NB4 (cell line): ENCODE measurements around the gene GPR158.

Source experiments
- DNase-seq: peaks from one replicate; pipeline ENCODE4 v3.0.0; 2010; ENCODE audit warnings: low read depth
- H3K4me3 ChIP-seq: one replicate; pipeline ENCODE4 v1.5.1; 2011; ENCODE audit warnings: mild to moderate bottlenecking, low read depth, low read length, moderate library complexity
- CTCF ChIP-seq: IDR thresholded peaks from one replicate; pipeline ENCODE4 v1.5.1; 2012; ENCODE audit warnings: low read depth, low read length
- MAX ChIP-seq: IDR thresholded peaks from 2 replicates; pipeline ENCODE4 v1.6.1; 2011; ENCODE audit warnings: low read depth, low read length
- MYC ChIP-seq: IDR thresholded peaks from 2 replicates; pipeline ENCODE4 v1.6.1; 2011; ENCODE audit warnings: low read depth, low read length
- POLR2A ChIP-seq: IDR thresholded peaks from 2 replicates; pipeline ENCODE4 v1.6.1; 2011; ENCODE audit warnings: mild to moderate bottlenecking; ENCODE audit not compliant: insufficient read length; ENCODE audit errors: extremely low read depth

GPR158 gene

GRCh38 chr10:25398680-25399079 is 223.9 kb downstream of the GPR158 start:
- no peak for DNase-seq
- no peak overlapping the region for H3K4me3 ChIP-seq
- TF ChIP-seq POLR2A, result no peak
- TF ChIP-seq CTCF, result no peak
- TF ChIP-seq MYC, result no peak
- TF ChIP-seq MAX, result no peak

GRCh38 chr10:25405871-25406270 is 231.1 kb downstream of the GPR158 start:
- no peak overlapping the region for H3K4me3 ChIP-seq
- no peak for DNase-seq
- TF ChIP-seq MAX (no peak), CTCF (no peak), MYC (no peak), POLR2A (no peak)

- no peak for DNase-seq
- TF ChIP-seq POLR2A (no peak), MYC (no peak), CTCF (no peak), MAX (no peak)
- H3K4me3 ChIP-seq, result no peak overlapping the region
These were observed 242.8 kb downstream of the GPR158 start for GRCh38 chr10:25417611-25418010.

GRCh38 chr10:25425776-25426175 is 251.0 kb downstream of the GPR158 start:
- TF ChIP-seq MYC, result no peak
- no peak for TF ChIP-seq MAX
- no peak for TF ChIP-seq POLR2A
- TF ChIP-seq CTCF, result no peak
- H3K4me3 ChIP-seq, result no peak overlapping the region
- DNase-seq, result no peak

- DNase-seq, result no peak
- H3K4me3 ChIP-seq, result no peak overlapping the region
- TF ChIP-seq MAX (no peak), POLR2A (no peak), CTCF (no peak), MYC (no peak)
These were observed 261.6 kb downstream of the GPR158 start for GRCh38 chr10:25436431-25436830.

GRCh38 chr10:25441270-25441669 is 266.5 kb downstream of the GPR158 start:
- no peak overlapping the region for H3K4me3 ChIP-seq
- no peak for DNase-seq
- no peak for TF ChIP-seq POLR2A
- TF ChIP-seq CTCF, result no peak
